ENCODE measurements around the gene COASY.
"Not testable (repeated sequence)": the region's sequence is repeated elsewhere in the genome, so short reads cannot be mapped to it uniquely, and the experiment has no call there.

Gene COASY

GRCh38 chr17:42577532-42578281, 15.8 kb downstream of the COASY start, which contains the start of gene PSMC3IP:
TSS of gene PSMC3IP (minus strand) at chr17:42577729. CDS start at chr17:42577686, 43 bp downstream.
- DNase-seq, result peak; percentile 94

- peak; percentile 64 for DNase-seq
Measured at GRCh38 chr17:42578282-42578869, 16.4 kb downstream of the COASY start.

GRCh38 chr17:42579794-42580551, 18.0 kb downstream of the COASY start:
- DNase-seq, result no peak

GRCh38 chr17:42581744-42582270, 19.9 kb downstream of the COASY start:
- DNase-seq, result no peak

- no peak for DNase-seq
Measured at GRCh38 chr17:42584880-42585279, 22.9 kb downstream of the COASY start.

GRCh38 chr17:42585353-42585752, 23.4 kb downstream of the COASY start:
- no peak for DNase-seq

- DNase-seq, result no peak
Measured at GRCh38 chr17:42586514-42587230, 24.7 kb downstream of the COASY start.

- no peak for DNase-seq
Measured at GRCh38 chr17:42590886-42591285, 28.9 kb downstream of the COASY start.

GRCh38 chr17:42591411-42591810, 29.5 kb downstream of the COASY start:
- DNase-seq, result no peak

GRCh38 chr17:42596386-42596785, 34.4 kb downstream of the COASY start:
- no peak for DNase-seq

GRCh38 chr17:42598905-42599304, 37.0 kb downstream of the COASY start:
- DNase-seq, result peak; percentile 26

- DNase-seq, result peak; percentile 80
Measured at GRCh38 chr17:42603318-42603717, 41.4 kb downstream of the COASY start.

GRCh38 chr17:42607769-42608168, 45.8 kb downstream of the COASY start:
- no peak for DNase-seq

- DNase-seq, result no peak
Measured at GRCh38 chr17:42608305-42609181, 46.6 kb downstream of the COASY start.

- DNase-seq, result peak; percentile 98
Measured at GRCh38 chr17:42609182-42609813, 47.4 kb downstream of the COASY start, which contains the start of the genes RETREG3 and TUBG1. TSS of gene RETREG3 (minus strand) at chr17:42609374. CDS start at chr17:42609324, 50 bp downstream. TSS of gene TUBG1 (plus strand) at chr17:42609683. CDS start at chr17:42609738, 55 bp downstream.

- not testable (repeated sequence) for DNase-seq
Measured at GRCh38 chr17:42609814-42610801, 48.2 kb downstream of the COASY start.

- DNase-seq, result no peak
Measured at GRCh38 chr17:42612013-42612412, 50.1 kb downstream of the COASY start.

GRCh38 chr17:42613699-42614295, 51.8 kb downstream of the COASY start:
- DNase-seq, result no peak
